Upper lobe of right lung (tissue), 1 donor: Measurements from ENCODE around the gene MED12L. TPM values are rescaled to one million over a fixed set of nuclear protein-coding genes. Genes with fewer than 3 reads are reported as not detected.
A peak's percentile ranks its signal among the peaks of the same experiment; 100 is the strongest.

Source experiments
- ATAC-seq: fragments of 200-7000 bp; cut with Tn5 transposase; one replicate; pipeline ENCODE4 v1.9.1; 2020; ENCODE audit warnings: mild to moderate bottlenecking, moderate library complexity
- DNase-seq: peaks from one replicate; pipeline ENCODE4 v3.0.0-alpha.2; 2020
- H3K27ac ChIP-seq: fragments of 200-600 bp; one replicate; pipeline ENCODE4 v1.8.0; 2022
- H3K27me3 ChIP-seq: fragments of 200-600 bp; one replicate; pipeline ENCODE4 v1.8.0; 2022; ENCODE audit warnings: mild to moderate bottlenecking
- H3K36me3 ChIP-seq: fragments of 200-600 bp; one replicate; pipeline ENCODE4 v1.8.0; 2022
- H3K4me1 ChIP-seq: fragments of 200-600 bp; one replicate; pipeline ENCODE4 v1.8.0; 2022
- H3K4me3 ChIP-seq: fragments of 200-600 bp; one replicate; pipeline ENCODE4 v1.8.0; 2022; ENCODE audit warnings: mild to moderate bottlenecking
- H3K9me3 ChIP-seq: fragments of 200-600 bp; one replicate; pipeline ENCODE4 v1.8.0; 2022
- intact Hi-C: fragments of 100-400 bp; cut with DNase I; formaldehyde crosslinking; loops from one replicate; pipeline ENCODE4 v1.11.0; 2022
- total RNA-seq: library from RNA; stranded (reverse); fragmentation: NEBNext Ultra II Directional; extraction: Animal tissue kit (Norgen Biotek cat#: 25700); gene quantifications from one replicate; pipeline ENCODE4 v1.2.1, GENCODE V29; 2021
- TF ChIP-seq, protein P1 (sequence below): fragments of 200-600 bp; IDR thresholded peaks from one replicate; pipeline ENCODE4 v1.8.0; 2022; ENCODE audit warnings: antibody characterized with exemption
- donor health status: DM: no; HTN: yes; CAD: no; lungs with severe emphysema.

MED12L gene
- total RNA-seq, 1 donor from 2014 or later: 0.69 TPM

DNA sequence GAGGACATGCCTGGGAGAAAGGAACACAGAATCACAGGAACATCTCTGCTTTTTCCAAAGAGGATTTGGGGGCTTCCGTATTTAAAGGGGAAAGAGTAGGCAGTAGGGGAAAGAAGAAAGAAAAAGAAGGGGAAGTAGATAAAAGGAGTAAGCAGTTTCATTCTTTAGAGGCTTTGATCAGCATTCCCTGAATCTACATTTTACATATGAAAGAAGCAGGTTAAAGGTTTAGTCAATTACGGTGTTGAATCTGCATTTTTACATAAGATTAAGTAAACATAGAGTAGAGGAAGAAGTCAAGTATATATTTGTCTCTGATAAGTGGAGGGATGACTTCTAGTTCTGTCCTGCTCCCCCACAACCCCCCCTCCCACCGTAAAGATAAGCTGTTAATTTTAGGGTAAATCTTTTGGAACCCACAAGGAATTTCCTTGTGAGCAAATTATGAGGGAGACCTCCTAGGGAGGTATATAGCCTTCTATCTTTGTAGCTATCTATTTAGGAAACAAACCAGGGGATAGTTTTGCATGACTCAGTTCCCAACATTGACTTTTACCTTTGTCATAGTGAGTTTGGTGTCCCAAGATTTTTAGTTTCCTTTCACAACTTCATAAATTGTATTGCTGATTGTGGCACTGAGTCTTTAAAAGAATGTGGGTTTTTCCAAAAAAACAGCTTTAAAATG, 307.8 kb downstream of the MED12L start:
- no peaks in the 10 kb centered on the region for H3K4me1 ChIP-seq
- TF ChIP-seq, protein P1, sequence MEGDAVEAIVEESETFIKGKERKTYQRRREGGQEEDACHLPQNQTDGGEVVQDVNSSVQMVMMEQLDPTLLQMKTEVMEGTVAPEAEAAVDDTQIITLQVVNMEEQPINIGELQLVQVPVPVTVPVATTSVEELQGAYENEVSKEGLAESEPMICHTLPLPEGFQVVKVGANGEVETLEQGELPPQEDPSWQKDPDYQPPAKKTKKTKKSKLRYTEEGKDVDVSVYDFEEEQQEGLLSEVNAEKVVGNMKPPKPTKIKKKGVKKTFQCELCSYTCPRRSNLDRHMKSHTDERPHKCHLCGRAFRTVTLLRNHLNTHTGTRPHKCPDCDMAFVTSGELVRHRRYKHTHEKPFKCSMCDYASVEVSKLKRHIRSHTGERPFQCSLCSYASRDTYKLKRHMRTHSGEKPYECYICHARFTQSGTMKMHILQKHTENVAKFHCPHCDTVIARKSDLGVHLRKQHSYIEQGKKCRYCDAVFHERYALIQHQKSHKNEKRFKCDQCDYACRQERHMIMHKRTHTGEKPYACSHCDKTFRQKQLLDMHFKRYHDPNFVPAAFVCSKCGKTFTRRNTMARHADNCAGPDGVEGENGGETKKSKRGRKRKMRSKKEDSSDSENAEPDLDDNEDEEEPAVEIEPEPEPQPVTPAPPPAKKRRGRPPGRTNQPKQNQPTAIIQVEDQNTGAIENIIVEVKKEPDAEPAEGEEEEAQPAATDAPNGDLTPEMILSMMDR: no peak
- H3K27ac ChIP-seq: no peak overlapping the region
- ATAC-seq (no peak), DNase-seq (no peak)
- no peak overlapping the region for H3K4me3 ChIP-seq
- no peaks in the 10 kb centered on the region for H3K27me3 ChIP-seq
- intact Hi-C loops: no loop called here
- H3K9me3 ChIP-seq: no peaks in the 10 kb centered on the region
- H3K36me3 ChIP-seq: no peaks in the 10 kb centered on the region

DNA sequence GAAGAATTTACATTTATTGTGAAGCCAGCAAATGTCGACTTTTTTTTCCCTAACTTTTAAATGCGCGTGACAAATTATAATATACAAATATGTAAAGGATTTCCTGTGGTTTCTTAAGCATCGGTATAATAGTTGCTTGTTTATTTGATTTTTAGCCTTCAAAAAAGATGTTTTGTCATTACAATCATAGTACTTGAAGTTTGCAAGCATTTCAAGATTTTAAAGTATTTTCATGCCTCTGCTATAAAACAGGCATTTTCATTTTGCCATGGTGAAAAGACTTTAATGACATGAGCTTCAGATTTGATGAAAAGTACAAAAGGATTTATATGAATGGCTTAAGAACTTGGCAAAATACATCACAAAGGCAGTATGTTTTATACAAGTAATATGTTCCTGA, 308.5 kb downstream of the MED12L start:
- intact Hi-C loops: no loop called here
- no peaks in the 10 kb centered on the region for H3K36me3 ChIP-seq
- TF ChIP-seq, protein P1: no peak
- no peak overlapping the region for H3K27ac ChIP-seq
- H3K4me1 ChIP-seq: no peaks in the 10 kb centered on the region
- no peaks in the 10 kb centered on the region for H3K27me3 ChIP-seq
- no peak overlapping the region for H3K4me3 ChIP-seq
- ATAC-seq (no peak), DNase-seq (no peak)
- no peaks in the 10 kb centered on the region for H3K9me3 ChIP-seq

DNA sequence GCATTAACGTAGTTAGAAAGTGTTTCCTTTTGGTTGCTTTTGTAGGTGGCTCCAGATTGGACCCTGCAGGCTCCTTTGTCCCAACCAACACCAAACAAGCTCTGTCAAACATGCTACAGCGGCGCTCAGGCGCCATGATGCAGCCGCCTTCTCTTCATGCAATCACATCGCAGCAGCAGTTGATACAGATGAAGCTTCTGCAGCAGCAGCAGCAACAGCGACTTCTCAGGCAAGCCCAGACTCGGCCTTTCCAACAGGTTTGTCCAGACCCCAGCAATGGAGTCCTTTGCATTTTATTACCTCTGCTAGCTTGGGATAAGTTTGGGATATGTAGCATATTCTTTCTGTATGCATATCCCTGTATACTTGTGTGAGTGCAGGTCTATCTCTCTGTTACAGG, 309.1 kb downstream of the MED12L start:
- ATAC-seq: no peak
- Histone ChIP-seq H3K4me3 (no peak overlapping the region), H3K36me3 (no peaks in the 10 kb centered on the region), H3K4me1 (no peaks in the 10 kb centered on the region), H3K27ac (no peak overlapping the region), H3K9me3 (no peaks in the 10 kb centered on the region), H3K27me3 (no peaks in the 10 kb centered on the region)
- DNase-seq: no peak
- TF ChIP-seq, protein P1: no peak
- intact Hi-C loops: no loop called here

DNA sequence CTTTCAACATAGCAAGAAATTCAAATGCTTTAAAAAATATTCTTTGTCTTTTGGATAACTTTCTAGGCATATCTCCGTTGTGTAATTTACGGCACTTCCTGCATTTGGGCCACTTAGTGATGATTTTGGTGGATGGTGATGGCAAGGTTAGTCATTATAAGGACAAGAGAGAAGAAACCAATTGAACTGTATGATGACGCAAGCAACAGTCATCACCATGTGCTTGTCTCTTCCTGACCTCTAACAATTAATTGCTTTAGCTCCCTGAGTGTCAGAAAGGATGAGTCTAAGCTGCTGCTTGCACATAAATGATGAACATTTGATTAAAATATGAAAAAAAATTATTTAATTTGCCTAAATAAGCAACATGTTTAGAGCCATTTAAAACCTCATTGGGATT, 310.3 kb downstream of the MED12L start:
- Histone ChIP-seq H3K27me3 (no peaks in the 10 kb centered on the region), H3K9me3 (no peaks in the 10 kb centered on the region), H3K27ac (no peak overlapping the region), H3K4me1 (no peaks in the 10 kb centered on the region), H3K36me3 (no peaks in the 10 kb centered on the region), H3K4me3 (no peak overlapping the region)
- TF ChIP-seq, protein P1: no peak
- intact Hi-C loops: no loop called here
- DNase-seq (no peak), ATAC-seq (no peak)

DNA sequence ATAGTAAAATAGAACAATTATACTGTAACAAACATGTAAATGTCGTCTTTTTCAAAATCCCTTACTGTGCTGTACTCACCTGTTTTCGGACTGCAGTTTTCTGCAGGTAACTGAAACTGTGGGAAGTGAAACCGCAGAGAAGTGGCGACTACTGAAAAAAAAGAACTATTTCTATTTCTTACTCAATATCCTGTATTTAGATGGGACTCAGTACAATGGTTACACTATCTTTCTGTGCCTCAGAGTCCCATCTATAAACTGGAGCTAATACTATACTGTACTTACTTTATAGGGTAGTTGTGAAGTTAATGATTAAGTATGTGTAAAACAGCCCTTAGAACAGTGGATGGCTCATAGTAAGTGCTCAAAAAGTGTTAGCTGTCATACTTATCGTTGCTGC, 313.4 kb downstream of the MED12L start:
- no peaks in the 10 kb centered on the region for H3K4me1 ChIP-seq
- DNase-seq (no peak), ATAC-seq (peak; percentile 41)
- H3K27me3 ChIP-seq: no peaks in the 10 kb centered on the region
- H3K36me3 ChIP-seq: no peaks in the 10 kb centered on the region
- H3K4me3 ChIP-seq: no peak overlapping the region
- TF ChIP-seq, protein P1: no peak
- H3K27ac ChIP-seq: no peak overlapping the region
- no peaks in the 10 kb centered on the region for H3K9me3 ChIP-seq
- intact Hi-C loops: no loop called here

DNA sequence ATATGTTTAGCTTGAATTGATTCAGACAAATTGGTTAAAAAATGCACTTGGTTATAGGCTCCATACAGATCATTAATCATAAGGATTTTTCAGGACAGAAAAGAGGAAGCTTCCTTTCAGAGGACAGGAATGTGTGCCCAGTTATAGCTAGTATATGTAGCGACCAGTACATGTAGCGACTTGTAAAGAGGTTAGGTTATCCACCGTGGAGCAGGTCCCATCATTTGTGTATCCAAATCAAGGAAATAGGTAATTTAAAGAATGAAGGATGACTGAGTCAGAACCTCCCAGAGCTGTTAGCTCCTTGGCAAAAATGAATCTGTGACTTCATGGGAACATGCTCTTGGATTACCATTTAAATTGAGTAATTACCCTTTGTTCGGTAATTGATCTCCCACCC, 314.9 kb downstream of the MED12L start:
- TF ChIP-seq, protein P1: no peak
- Histone ChIP-seq H3K9me3 (no peaks in the 10 kb centered on the region), H3K4me3 (no peak overlapping the region), H3K27me3 (no peaks in the 10 kb centered on the region), H3K27ac (no peak overlapping the region), H3K4me1 (no peaks in the 10 kb centered on the region), H3K36me3 (no peaks in the 10 kb centered on the region)
- no peak for DNase-seq
- no peak for ATAC-seq
- intact Hi-C loops: no loop called here
